Spleen (tissue), 7 donors: Measurements from ENCODE around the gene KLRF1.

Experiments
- CTCF ChIP-seq, 11 experiments: fragments of 200-600 bp in 7 of 11; fragments of 450-650 bp in 4 of 11; sonication (generic) in 4 of 11; IDR thresholded peaks in 8 of 11; conservative IDR thresholded peaks in 3 of 11; 1 replicate in 7 of 11; 2 replicates in 4 of 11; pipeline versions ENCODE4 v1.4.0 to v1.8.0; 2016 to 2021; ENCODE audit warnings: antibody characterized with exemption in 11 of 11, inconsistent platforms in 4 of 11, mild to moderate bottlenecking in 1 of 11
- POLR2AphosphoS5 ChIP-seq, 3 donors: sonication (generic); formaldehyde crosslinking; IDR thresholded peaks; one replicate each; pipeline ENCODE4 v1.5.1; 2017; ENCODE audit warnings: antibody characterized with exemption in 3 of 3
- donor health status: DM: no; HTN: no; CAD: no; lungs with moderate emphysema.
- donor health status: DM: no; HTN: no; CAD: no.
- donor health status: DM: no; HTN: no; CAD: no.

GRCh38 chr12:9820281-9820930 is 6.9 kb upstream of the KLRF1 start:
- TF ChIP-seq CTCF (IDR thresholded peaks at IDR 0.05 in 8 of 11, conservative IDR thresholded peaks at IDR 0.05 in 3 of 11) (no peak), POLR2AphosphoS5 (IDR thresholded peaks at IDR 0.05) (no peak)
